HTR-8/SVneo (cell line): ENCODE results near the gene RNU5D-1.
"Not testable (repeated sequence)": the region's sequence is repeated elsewhere in the genome, so short reads cannot be mapped to it uniquely, and the experiment has no call there.

Experiments
- DNase-seq: peaks from one replicate; pipeline ENCODE4 v3.0.0; 2011; ENCODE audit warnings: low spot score, mixed read lengths; ENCODE audit not compliant: insufficient read length
- FAIRE-seq: peaks from 2 replicates; lab custom pipeline; 2011; peaks lifted over from hg19 to GRCh38; lab: Jason Lieb, UNC

The RNU5D-1 gene

GRCh38 chr1:44705470-44705869 is 25.5 kb downstream of the RNU5D-1 start:
- DNase-seq (no peak), FAIRE-seq (no peak)

GRCh38 chr1:44701141-44701573 is 29.8 kb downstream of the RNU5D-1 start:
- DNase-seq (no peak), FAIRE-seq (no peak)

- no peak for FAIRE-seq
- no peak for DNase-seq
Observed at GRCh38 chr1:44700573-44700972, 30.4 kb downstream of the RNU5D-1 start.

GRCh38 chr1:44699375-44699774 is 31.6 kb downstream of the RNU5D-1 start:
- not testable (repeated sequence) for DNase-seq, FAIRE-seq

- FAIRE-seq (no peak), DNase-seq (no peak)
Observed at GRCh38 chr1:44698138-44698537, 32.8 kb downstream of the RNU5D-1 start.

- FAIRE-seq (no peak), DNase-seq (no peak)
Observed at GRCh38 chr1:44696789-44697345, 34.1 kb downstream of the RNU5D-1 start.

- DNase-seq (no peak), FAIRE-seq (no peak)
Observed at GRCh38 chr1:44696101-44696500, 34.9 kb downstream of the RNU5D-1 start.

GRCh38 chr1:44695671-44696070 is 35.3 kb downstream of the RNU5D-1 start:
- FAIRE-seq (no peak), DNase-seq (no peak)

GRCh38 chr1:44694863-44695478 is 36.0 kb downstream of the RNU5D-1 start:
- DNase-seq (no peak), FAIRE-seq (no peak)

GRCh38 chr1:44693900-44694299 is 37.1 kb downstream of the RNU5D-1 start:
- no peak for FAIRE-seq
- DNase-seq, result no peak

- FAIRE-seq (no peak), DNase-seq (no peak)
Observed at GRCh38 chr1:44693159-44693558, 37.8 kb downstream of the RNU5D-1 start.

- DNase-seq (no peak), FAIRE-seq (no peak)
Observed at GRCh38 chr1:44689447-44689765, 41.6 kb downstream of the RNU5D-1 start.

GRCh38 chr1:44688760-44689446 is 42.1 kb downstream of the RNU5D-1 start:
- no peak for FAIRE-seq
- DNase-seq, result no peak

- FAIRE-seq, result no peak
- no peak for DNase-seq
Observed at GRCh38 chr1:44685881-44686280, 45.1 kb downstream of the RNU5D-1 start.

- FAIRE-seq, result no peak
- DNase-seq, result no peak
Observed at GRCh38 chr1:44685218-44685617, 45.8 kb downstream of the RNU5D-1 start.

GRCh38 chr1:44684525-44684924 is 46.4 kb downstream of the RNU5D-1 start:
- FAIRE-seq (no peak), DNase-seq (no peak)

- no peak for DNase-seq
- FAIRE-seq, result no peak
Observed at GRCh38 chr1:44682883-44683265, 48.1 kb downstream of the RNU5D-1 start.

GRCh38 chr1:44681905-44682882 is 48.8 kb downstream of the RNU5D-1 start:
- no peak for DNase-seq
- no peak for FAIRE-seq
